GM23338 (cell line): ENCODE results near the gene PPP1R7. TPM values are rescaled to one million over a fixed set of nuclear protein-coding genes. Genes with fewer than 3 reads are reported as not detected.

Experiments
- ATAC-seq: fragments of 200-7000 bp; cut with Tn5 transposase; 3 replicates; pipeline ENCODE4 v1.9.1; 2020
- DNase-seq: peaks from one replicate; pipeline ENCODE4 v3.0.0-alpha.2; 2015; ENCODE audit warnings: low spot score
- H2AFZ ChIP-seq: fragments of 200-600 bp; sonication (generic); 2 replicates; pipeline ENCODE4 v1.8.0; 2016; ENCODE audit warnings: antibody characterized with exemption, mild to moderate bottlenecking, moderate library complexity
- H3F3A ChIP-seq: fragments of 200-600 bp; sonication (generic); replicated peaks from 2 replicates; pipeline ENCODE4 v1.8.0; 2017; ENCODE audit warnings: antibody characterized with exemption, mixed run types, low read depth
- H3K27ac ChIP-seq: fragments of 200-600 bp; sonication (generic); 2 replicates; pipeline ENCODE4 v1.6.1; 2016; ENCODE audit warnings: low read depth
- H3K27me3 ChIP-seq: fragments of 200-600 bp; sonication (generic); 2 replicates; pipeline ENCODE4 v1.8.0; 2016; ENCODE audit warnings: mild to moderate bottlenecking, mixed run types, moderate library complexity; ENCODE audit not compliant: insufficient read depth
- H3K36me3 ChIP-seq: fragments of 200-600 bp; sonication (generic); 2 replicates; pipeline ENCODE4 v1.8.0; 2016; ENCODE audit warnings: mild to moderate bottlenecking; ENCODE audit not compliant: insufficient read depth
- H3K4me1 ChIP-seq: fragments of 200-600 bp; sonication (generic); 2 replicates; pipeline ENCODE4 v1.8.0; 2016; ENCODE audit warnings: mild to moderate bottlenecking, moderate library complexity; ENCODE audit not compliant: insufficient read depth
- H3K4me2 ChIP-seq: fragments of 200-600 bp; sonication (generic); 2 replicates; pipeline ENCODE4 v1.7.1; 2017; ENCODE audit warnings: mixed run types
- H3K4me3 ChIP-seq: fragments of 200-600 bp; sonication (generic); 2 replicates; pipeline ENCODE4 v1.6.1; 2016; ENCODE audit warnings: mixed run types
- H3K79me2 ChIP-seq: fragments of 200-600 bp; sonication (generic); replicated peaks from 2 replicates; pipeline ENCODE4 v1.8.0; 2017; ENCODE audit warnings: mild to moderate bottlenecking; ENCODE audit not compliant: insufficient read depth
- H3K9me2 ChIP-seq: fragments of 200-600 bp; sonication (generic); 2 replicates; pipeline ENCODE4 v1.8.0; 2017; ENCODE audit not compliant: insufficient read depth
- H4K20me1 ChIP-seq: fragments of 200-600 bp; sonication (generic); replicated peaks from 2 replicates; pipeline ENCODE4 v1.8.0; 2017; ENCODE audit warnings: mild to moderate bottlenecking; ENCODE audit not compliant: insufficient read depth
- H3K27ac Mint-ChIP-seq: 2 replicates; pipeline ENCODE4 v1.8.0; 2020; ENCODE audit warnings: inconsistent platforms, mild to moderate bottlenecking, moderate library complexity, mixed read lengths
- H3K27me3 Mint-ChIP-seq: 3 replicates; pipeline ENCODE4 v1.8.0; 2022; ENCODE audit warnings: low read depth, mild to moderate bottlenecking, moderate library complexity, mixed read lengths, inconsistent platforms; ENCODE audit not compliant: insufficient read depth, poor library complexity
- H3K36me3 Mint-ChIP-seq: 3 replicates; pipeline ENCODE4 v1.8.0; 2021; ENCODE audit warnings: low read depth, mild to moderate bottlenecking, inconsistent platforms, moderate library complexity, mixed read lengths
- H3K4me1 Mint-ChIP-seq: 3 replicates; pipeline ENCODE4 v1.8.0; 2020; ENCODE audit warnings: mild to moderate bottlenecking, inconsistent platforms, mixed read lengths
- H3K4me3 Mint-ChIP-seq: 3 replicates; pipeline ENCODE4 v1.8.0; 2021; ENCODE audit warnings: moderate library complexity, mild to moderate bottlenecking, inconsistent platforms, mixed read lengths
- H3K9me3 Mint-ChIP-seq: 3 replicates; pipeline ENCODE4 v1.8.0; 2020; ENCODE audit warnings: moderate library complexity, mild to moderate bottlenecking, inconsistent platforms, mixed read lengths
- CREB1 ChIP-seq: fragments of 250-450 bp; sonication (Bioruptor Pico); IDR thresholded peaks from 2 replicates; pipeline ENCODE4 v1.5.0; 2020; ENCODE audit warnings: low read depth, mild to moderate bottlenecking, moderate library complexity
- CTCF ChIP-seq, 2 experiments: fragments of 200-600 bp in 1 of 2; sonication (generic) in 1 of 2; conservative IDR thresholded peaks; 2 replicates each; pipeline versions ENCODE4 v1.5.1 to v1.6.1; 2016 to 2017; ENCODE audit warnings: antibody characterized with exemption in 2 of 2, low read depth in 2 of 2, mild to moderate bottlenecking in 2 of 2, moderate library complexity in 1 of 2
- ETS1 ChIP-seq: IDR thresholded peaks from 2 replicates; pipeline ENCODE4 v1.6.1; 2016; ENCODE audit warnings: antibody characterized with exemption
- EZH2 ChIP-seq: fragments of 200-600 bp; sonication (generic); IDR thresholded peaks from one replicate; pipeline ENCODE4 v1.8.0; 2017; ENCODE audit warnings: antibody characterized with exemption, mild to moderate bottlenecking, low read depth; ENCODE audit not compliant: unreplicated experiment
- EZH2phosphoT487 ChIP-seq: fragments of 200-600 bp; sonication (generic); IDR thresholded peaks from one replicate; pipeline ENCODE4 v1.8.1; 2018; ENCODE audit warnings: antibody characterized with exemption; ENCODE audit not compliant: unreplicated experiment
- JUNB ChIP-seq: IDR thresholded peaks from one replicate; pipeline ENCODE4 v1.6.1; 2016; ENCODE audit warnings: antibody characterized with exemption; ENCODE audit not compliant: unreplicated experiment
- POLR2AphosphoS5 ChIP-seq: IDR thresholded peaks from 2 replicates; pipeline ENCODE4 v1.6.1; 2016; ENCODE audit warnings: antibody characterized with exemption, low read depth
- REST ChIP-seq: IDR thresholded peaks from one replicate; pipeline ENCODE4 v1.6.1; 2018; ENCODE audit warnings: antibody characterized with exemption; ENCODE audit not compliant: unreplicated experiment
- STAT1 ChIP-seq: IDR thresholded peaks from one replicate; pipeline ENCODE4 v1.6.1; 2016; ENCODE audit warnings: antibody characterized with exemption; ENCODE audit not compliant: unreplicated experiment
- ZNF462 ChIP-seq: fragments of 250-450 bp; sonication (Bioruptor Pico); IDR thresholded peaks from 2 replicates; pipeline ENCODE4 v1.5.0; 2020; ENCODE audit warnings: mild to moderate bottlenecking, moderate library complexity
- polyA plus RNA-seq: library from polyadenylated mRNA; unstranded; fragments of >200 nt; fragmentation: Nextera tagmentation; extraction: Ambion mirVana; gene quantifications from 2 replicates; pipeline ENCODE4 v1.2.1, GENCODE V29; 2016
- total RNA-seq: library from RNA; depleted of rRNA; stranded (reverse); fragments of >200 nt; shearing (Covaris generic); gene quantifications from 2 replicates; pipeline ENCODE4 v1.2.3, GENCODE V29; 2014

The PPP1R7 gene
- total and polyA plus RNA-seq, 2 experiments from 2014 or later: 48.2 to 94.3 TPM

- Histone ChIP-seq H3K36me3 (peaks cover 13% of the 10 kb centered on the region; the same call in 1 of the 2 replicates), H3K4me3 (no peak overlapping the region), H2AFZ (no peak overlapping the region), H3K79me2 (0 out of 2 replicates have a peak, but pooled peaks cover 3% of the 10 kb centered on the region), H3K27me3 (no peaks in the 10 kb centered on the region), H4K20me1 (peaks cover 18% of the 10 kb centered on the region), H3K27ac (no peak overlapping the region), H3K9me2 (no peaks in the 10 kb centered on the region), H3F3A (peaks cover 3% of the 10 kb centered on the region; the same call in 1 of the 2 replicates), H3K4me2 (no peak overlapping the region), H3K4me1 (peaks cover 3% of the 10 kb centered on the region; the same call in 1 of the 2 replicates)
- peak overlapping the region; percentile 31; the same call in 1 of the 2 replicates for H3K27ac Mint-ChIP-seq
- ATAC-seq: no peak
- H3K4me3 Mint-ChIP-seq: no peak overlapping the region
- peaks cover 30% of the 10 kb centered on the region for H3K27me3 Mint-ChIP-seq
- no peaks in the 10 kb centered on the region; the same call in 2 of the 3 replicates for H3K9me3 Mint-ChIP-seq
- TF ChIP-seq ETS1 (no peak), CTCF (conservative IDR thresholded peaks at IDR 0.05; ENCODE audit: low read depth in 2 of 2) (no peak), STAT1 (no peak), POLR2AphosphoS5 (no peak), REST (no peak), JUNB (no peak), EZH2 (no peak), ZNF462 (CRISPR knock-in tag) (no peak), EZH2phosphoT487 (no peak), CREB1 (CRISPR knock-in tag) (no peak)
- DNase-seq: no peak
- peaks cover 14% of the 10 kb centered on the region for H3K4me1 Mint-ChIP-seq
- H3K36me3 Mint-ChIP-seq: peaks cover 56% of the 10 kb centered on the region
These were observed 77.3 kb downstream of the PPP1R7 start for GRCh38 chr2:241227594-241227993.
